Chondrocyte (in vitro differentiated cells): ENCODE results near the gene PLAGL2. TPM values are rescaled to one million over a fixed set of nuclear protein-coding genes. Genes with fewer than 3 reads are reported as not detected.
"Not testable (repeated sequence)": the region's sequence is repeated elsewhere in the genome, so short reads cannot be mapped to it uniquely, and the experiment has no call there.

Source experiments
- DNase-seq: peaks from one replicate; pipeline ENCODE4 v3.0.0; 2021; ENCODE audit warnings: mixed read lengths, low spot score
- H3K27ac Mint-ChIP-seq: one replicate; pipeline ENCODE4 v1.8.0; 2021; ENCODE audit warnings: mild to moderate bottlenecking, moderate library complexity, mixed read lengths; ENCODE audit not compliant: unreplicated experiment
- H3K27me3 Mint-ChIP-seq: 2 replicates; pipeline ENCODE4 v1.8.0; 2021; ENCODE audit warnings: low read depth, mixed read lengths
- H3K36me3 Mint-ChIP-seq: 2 replicates; pipeline ENCODE4 v1.8.0; 2021; ENCODE audit warnings: low read depth, mixed read lengths
- H3K4me1 Mint-ChIP-seq: 2 replicates; pipeline ENCODE4 v1.8.0; 2021; ENCODE audit warnings: low read depth, mild to moderate bottlenecking, mixed read lengths
- H3K4me3 Mint-ChIP-seq: one replicate; pipeline ENCODE4 v1.8.0; 2021; ENCODE audit warnings: mild to moderate bottlenecking, moderate library complexity, mixed read lengths; ENCODE audit not compliant: unreplicated experiment
- H3K9me3 Mint-ChIP-seq: 2 replicates; pipeline ENCODE4 v1.8.0; 2021; ENCODE audit warnings: low read depth, mixed read lengths
- total RNA-seq: library from RNA; stranded (reverse); gene quantifications from 3 replicates; pipeline ENCODE4 v1.2.1, GENCODE V29; 2021
- TF ChIP-seq, protein P1 (sequence below): fragments of 200-600 bp; sonication (generic); IDR thresholded peaks from 2 replicates; pipeline ENCODE4 v1.5.0; 2021; ENCODE audit warnings: antibody characterized with exemption, mild to moderate bottlenecking, moderate library complexity

Gene PLAGL2
- total RNA-seq, 1 donor from 2014 or later, result 16.4 TPM

DNA sequence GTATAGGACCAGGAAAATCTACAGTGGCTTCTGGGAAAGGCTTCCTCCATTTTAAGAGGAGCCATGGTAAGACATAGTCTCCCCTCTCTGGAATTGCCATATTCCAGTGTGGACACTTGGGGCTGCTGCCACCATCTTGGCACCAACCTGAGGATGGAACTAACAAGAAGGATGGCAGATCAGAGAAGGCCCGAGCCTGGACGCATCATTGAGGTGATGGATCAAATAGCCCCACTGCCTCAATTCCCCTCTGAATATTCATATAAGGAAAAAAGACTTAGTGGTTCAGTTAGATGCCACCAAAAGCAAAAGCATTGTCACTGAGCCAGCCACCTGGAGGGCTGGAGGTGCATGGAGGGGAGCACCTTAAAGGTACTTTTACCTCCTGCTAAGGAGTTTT is 25.9 kb downstream of the PLAGL2 start:
- no peaks in the 10 kb centered on the region for H3K4me1 Mint-ChIP-seq
- H3K27me3 Mint-ChIP-seq, result no peaks in the 10 kb centered on the region
- H3K36me3 Mint-ChIP-seq, result peaks cover 2% of the 10 kb centered on the region
- H3K4me3 Mint-ChIP-seq, result no peak overlapping the region
- no peak overlapping the region for H3K27ac Mint-ChIP-seq
- TF ChIP-seq, protein P1, sequence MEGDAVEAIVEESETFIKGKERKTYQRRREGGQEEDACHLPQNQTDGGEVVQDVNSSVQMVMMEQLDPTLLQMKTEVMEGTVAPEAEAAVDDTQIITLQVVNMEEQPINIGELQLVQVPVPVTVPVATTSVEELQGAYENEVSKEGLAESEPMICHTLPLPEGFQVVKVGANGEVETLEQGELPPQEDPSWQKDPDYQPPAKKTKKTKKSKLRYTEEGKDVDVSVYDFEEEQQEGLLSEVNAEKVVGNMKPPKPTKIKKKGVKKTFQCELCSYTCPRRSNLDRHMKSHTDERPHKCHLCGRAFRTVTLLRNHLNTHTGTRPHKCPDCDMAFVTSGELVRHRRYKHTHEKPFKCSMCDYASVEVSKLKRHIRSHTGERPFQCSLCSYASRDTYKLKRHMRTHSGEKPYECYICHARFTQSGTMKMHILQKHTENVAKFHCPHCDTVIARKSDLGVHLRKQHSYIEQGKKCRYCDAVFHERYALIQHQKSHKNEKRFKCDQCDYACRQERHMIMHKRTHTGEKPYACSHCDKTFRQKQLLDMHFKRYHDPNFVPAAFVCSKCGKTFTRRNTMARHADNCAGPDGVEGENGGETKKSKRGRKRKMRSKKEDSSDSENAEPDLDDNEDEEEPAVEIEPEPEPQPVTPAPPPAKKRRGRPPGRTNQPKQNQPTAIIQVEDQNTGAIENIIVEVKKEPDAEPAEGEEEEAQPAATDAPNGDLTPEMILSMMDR, result no peak
- DNase-seq, result no peak
- H3K9me3 Mint-ChIP-seq, result no peaks in the 10 kb centered on the region

DNA sequence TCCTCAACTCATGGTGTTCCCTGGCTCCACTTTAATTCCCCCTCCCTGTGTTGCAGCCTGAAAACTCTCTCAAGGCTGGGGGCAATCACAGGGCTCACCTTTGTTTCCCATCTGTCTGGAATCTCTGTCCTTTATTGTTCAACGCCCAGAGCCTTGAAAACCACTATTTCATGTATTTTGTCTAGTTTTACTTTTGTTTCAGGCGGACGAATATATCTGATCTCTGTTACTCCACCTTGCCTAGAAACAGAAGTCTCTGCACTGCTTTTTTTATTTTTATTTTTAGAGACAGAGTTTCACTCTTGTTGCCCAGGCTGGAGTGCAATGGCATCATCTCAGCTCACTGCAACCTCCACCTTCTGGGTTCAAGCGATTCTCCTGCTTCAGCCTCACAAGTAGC is 27.6 kb downstream of the PLAGL2 start:
- TF ChIP-seq, protein P1, result no peak
- Mint-ChIP-seq H3K9me3 (no peaks in the 10 kb centered on the region), H3K27ac (no peak overlapping the region), H3K4me3 (no peak overlapping the region), H3K27me3 (no peaks in the 10 kb centered on the region), H3K4me1 (no peaks in the 10 kb centered on the region), H3K36me3 (peaks cover 2% of the 10 kb centered on the region)
- DNase-seq, result no peak

DNA sequence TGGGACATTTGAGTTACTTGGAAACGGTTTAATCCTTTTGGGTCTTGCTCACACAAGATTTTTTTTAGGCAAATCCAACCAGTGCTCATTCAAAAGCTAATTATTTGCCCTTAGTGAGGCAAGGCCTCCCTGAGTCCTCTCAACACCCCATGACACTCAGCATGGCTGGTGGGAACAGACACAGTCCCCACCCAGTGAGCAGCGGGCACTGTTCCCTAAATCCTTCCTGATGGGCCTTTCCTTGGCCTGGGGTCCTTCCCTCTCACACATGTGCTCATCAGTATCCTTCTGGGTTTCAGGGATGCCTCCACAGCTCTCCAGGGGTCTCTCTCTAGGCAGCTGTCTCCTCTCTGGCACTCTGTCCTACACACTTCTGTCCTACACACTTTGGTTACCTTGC is 28.0 kb downstream of the PLAGL2 start:
- TF ChIP-seq, protein P1, result no peak
- Mint-ChIP-seq H3K36me3 (peaks cover 2% of the 10 kb centered on the region), H3K4me3 (no peak overlapping the region), H3K27ac (no peak overlapping the region), H3K4me1 (no peaks in the 10 kb centered on the region), H3K9me3 (no peaks in the 10 kb centered on the region), H3K27me3 (no peaks in the 10 kb centered on the region)
- peak; percentile 55 for DNase-seq

DNA sequence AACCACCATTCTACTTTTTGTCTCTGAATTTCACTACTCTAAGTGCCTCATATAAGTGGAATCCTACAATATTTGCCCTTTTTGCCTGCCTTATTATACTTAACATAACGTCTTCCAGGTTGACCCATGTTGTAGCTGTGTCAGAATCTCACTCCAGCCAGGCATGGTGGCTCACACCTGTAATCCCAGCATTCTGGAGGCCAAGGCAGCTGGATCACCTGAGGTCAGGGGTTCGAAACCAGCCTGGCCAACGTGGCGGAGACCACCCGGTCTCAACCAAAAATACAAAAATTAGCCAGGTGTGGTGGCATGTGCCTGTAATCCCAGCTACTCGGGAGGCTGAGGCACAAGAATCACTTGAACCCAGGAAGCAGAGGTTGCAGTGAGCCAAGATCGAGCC is 29.8 kb downstream of the PLAGL2 start:
- not testable (repeated sequence) for H3K4me1 Mint-ChIP-seq, H3K27ac Mint-ChIP-seq, H3K4me3 Mint-ChIP-seq, H3K27me3 Mint-ChIP-seq, H3K9me3 Mint-ChIP-seq, H3K36me3 Mint-ChIP-seq
- DNase-seq, result peak; percentile 7

DNA sequence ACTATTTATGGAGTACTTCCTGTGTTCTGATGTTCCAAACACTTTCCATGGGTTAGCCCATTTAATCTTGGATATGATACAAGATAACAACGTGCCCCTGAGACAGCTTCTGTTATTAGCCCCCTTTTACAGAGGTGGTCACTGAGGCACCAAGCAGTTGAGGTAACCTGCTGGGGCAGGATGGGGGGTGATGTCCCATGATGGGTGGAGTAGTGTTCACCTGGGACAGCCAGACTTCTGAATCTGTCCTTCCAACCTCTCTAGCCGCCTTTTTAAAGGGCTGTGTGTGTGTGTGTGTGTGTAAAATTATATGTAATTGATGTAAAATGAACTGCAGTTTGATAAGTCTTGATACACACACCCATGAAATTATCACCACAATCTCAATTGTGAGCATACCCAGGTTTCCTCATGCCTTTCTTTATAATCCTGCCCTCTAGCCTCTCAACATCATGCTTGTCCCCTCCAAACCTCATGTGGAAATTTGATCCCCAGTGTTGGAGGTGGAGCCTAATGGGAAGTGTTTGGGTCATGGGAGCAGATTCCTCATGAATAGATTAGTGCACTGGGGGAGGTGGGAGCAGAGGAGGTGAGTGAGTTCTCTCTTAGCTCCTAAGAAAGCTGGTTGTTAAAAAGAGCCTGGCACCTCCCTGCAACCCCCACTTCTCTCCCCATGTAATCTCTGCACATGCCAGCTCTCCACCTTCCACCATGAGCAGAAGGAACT is 39.2 kb downstream of the PLAGL2 start:
- Mint-ChIP-seq H3K9me3 (no peaks in the 10 kb centered on the region), H3K36me3 (peaks cover 31% of the 10 kb centered on the region), H3K4me1 (no peaks in the 10 kb centered on the region), H3K27ac (peak overlapping the region; percentile 41), H3K4me3 (no peak overlapping the region), H3K27me3 (no peaks in the 10 kb centered on the region)
- TF ChIP-seq, protein P1, result no peak
- DNase-seq, result peak; percentile 8

DNA sequence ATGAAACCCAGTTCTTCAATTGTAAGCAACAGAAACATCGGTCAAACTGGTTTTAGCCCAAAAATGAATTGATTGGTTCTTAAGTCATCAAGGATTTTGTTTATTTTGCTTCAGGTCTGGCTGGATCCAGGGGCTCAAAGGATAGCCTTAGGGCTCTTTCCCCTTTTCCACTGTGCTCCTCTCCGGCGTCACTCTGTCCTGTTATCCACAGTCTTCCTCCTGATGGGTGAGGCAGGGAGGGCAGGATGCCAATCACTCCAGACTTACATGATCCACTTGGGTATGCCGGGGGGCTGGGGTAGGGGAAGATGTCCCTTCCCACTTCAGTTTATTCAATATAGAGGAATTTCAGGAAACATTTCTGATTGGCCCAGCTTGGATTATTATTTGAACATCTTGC is 40.0 kb downstream of the PLAGL2 start:
- Mint-ChIP-seq H3K27me3 (no peaks in the 10 kb centered on the region), H3K9me3 (no peaks in the 10 kb centered on the region), H3K36me3 (peaks cover 34% of the 10 kb centered on the region), H3K27ac (no peak overlapping the region), H3K4me1 (no peaks in the 10 kb centered on the region), H3K4me3 (no peak overlapping the region)
- TF ChIP-seq, protein P1, result no peak
- peak; percentile 48 for DNase-seq
